Endothelial cell (in vitro differentiated cells): ENCODE results near the gene KCTD20. TPM values are rescaled to one million over a fixed set of nuclear protein-coding genes. Genes with fewer than 3 reads are reported as not detected.
A peak's percentile ranks its signal among the peaks of the same experiment; 100 is the strongest.

Source experiments
- DNase-seq: peaks from one replicate; pipeline ENCODE4 v3.0.0; 2021; ENCODE audit warnings: low spot score
- H3K27ac Mint-ChIP-seq: one replicate; pipeline ENCODE4 v1.8.0; 2021; ENCODE audit warnings: mixed read lengths, inconsistent platforms; ENCODE audit not compliant: unreplicated experiment
- H3K27me3 Mint-ChIP-seq: one replicate; pipeline ENCODE4 v1.8.0; 2021; ENCODE audit warnings: mild to moderate bottlenecking, moderate library complexity, mixed read lengths, inconsistent platforms; ENCODE audit not compliant: unreplicated experiment
- H3K36me3 Mint-ChIP-seq: one replicate; pipeline ENCODE4 v1.8.0; 2021; ENCODE audit warnings: mild to moderate bottlenecking, low read depth, mixed read lengths, inconsistent platforms; ENCODE audit not compliant: unreplicated experiment
- H3K4me1 Mint-ChIP-seq: one replicate; pipeline ENCODE4 v1.8.0; 2021; ENCODE audit warnings: mild to moderate bottlenecking, mixed read lengths, inconsistent platforms; ENCODE audit not compliant: unreplicated experiment
- H3K4me3 Mint-ChIP-seq: one replicate; pipeline ENCODE4 v1.8.0; 2021; ENCODE audit warnings: mild to moderate bottlenecking, mixed read lengths, inconsistent platforms; ENCODE audit not compliant: unreplicated experiment
- H3K9me3 Mint-ChIP-seq: one replicate; pipeline ENCODE4 v1.8.0; 2021; ENCODE audit warnings: mixed read lengths, inconsistent platforms; ENCODE audit not compliant: unreplicated experiment
- total RNA-seq: library from RNA; stranded (reverse); fragmentation: NEBNext Ultra II Directional; extraction: Animal tissue kit (Norgen Biotek cat#: 25700); gene quantifications from one replicate; pipeline ENCODE4 v1.2.1, GENCODE V29; 2021; ENCODE audit not compliant: unreplicated experiment
- TF ChIP-seq, protein P1 (sequence below): fragments of 200-600 bp; sonication (generic); IDR thresholded peaks from one replicate; pipeline ENCODE4 v1.5.0; 2021; ENCODE audit warnings: antibody characterized with exemption; ENCODE audit not compliant: unreplicated experiment

Gene KCTD20
- total RNA-seq, 1 donor from 2014 or later = 43.0 TPM

DNA sequence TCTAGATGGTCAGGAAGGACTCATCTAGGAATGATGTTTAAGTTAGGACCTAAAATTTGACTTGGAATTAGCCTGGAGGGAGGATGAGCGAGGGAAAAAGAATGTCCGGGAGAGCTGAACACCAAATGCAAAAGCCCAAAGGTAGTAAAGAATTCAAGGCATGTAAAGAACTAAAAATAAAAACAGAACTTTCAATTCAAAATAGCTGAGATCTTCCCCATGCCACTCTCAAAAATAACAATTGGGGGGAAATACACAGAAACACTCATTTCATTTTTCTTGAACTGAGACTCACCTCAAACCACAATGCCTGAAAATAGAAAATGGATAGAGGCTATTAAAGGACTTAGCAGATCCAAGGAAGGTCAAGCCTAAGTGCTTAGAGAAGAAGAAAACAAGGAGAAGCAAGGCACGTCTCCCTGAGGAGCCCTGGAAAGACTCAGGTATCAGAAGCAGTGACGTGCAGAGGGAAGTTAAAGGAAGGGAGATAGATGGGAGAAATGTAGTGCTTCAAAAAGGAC, 10.6 kb upstream of the KCTD20 start:
- H3K4me3 Mint-ChIP-seq = no peak overlapping the region

GRCh38 chr6:36436466-36436865, 6.3 kb upstream of the KCTD20 start:
- Mint-ChIP-seq H3K27me3 (no peaks in the 10 kb centered on the region), H3K4me3 (no peak overlapping the region), H3K27ac (no peak overlapping the region), H3K36me3 (no peaks in the 10 kb centered on the region), H3K4me1 (peaks cover 4% of the 10 kb centered on the region), H3K9me3 (no peaks in the 10 kb centered on the region)
- DNase-seq = no peak
- TF ChIP-seq, protein P1, sequence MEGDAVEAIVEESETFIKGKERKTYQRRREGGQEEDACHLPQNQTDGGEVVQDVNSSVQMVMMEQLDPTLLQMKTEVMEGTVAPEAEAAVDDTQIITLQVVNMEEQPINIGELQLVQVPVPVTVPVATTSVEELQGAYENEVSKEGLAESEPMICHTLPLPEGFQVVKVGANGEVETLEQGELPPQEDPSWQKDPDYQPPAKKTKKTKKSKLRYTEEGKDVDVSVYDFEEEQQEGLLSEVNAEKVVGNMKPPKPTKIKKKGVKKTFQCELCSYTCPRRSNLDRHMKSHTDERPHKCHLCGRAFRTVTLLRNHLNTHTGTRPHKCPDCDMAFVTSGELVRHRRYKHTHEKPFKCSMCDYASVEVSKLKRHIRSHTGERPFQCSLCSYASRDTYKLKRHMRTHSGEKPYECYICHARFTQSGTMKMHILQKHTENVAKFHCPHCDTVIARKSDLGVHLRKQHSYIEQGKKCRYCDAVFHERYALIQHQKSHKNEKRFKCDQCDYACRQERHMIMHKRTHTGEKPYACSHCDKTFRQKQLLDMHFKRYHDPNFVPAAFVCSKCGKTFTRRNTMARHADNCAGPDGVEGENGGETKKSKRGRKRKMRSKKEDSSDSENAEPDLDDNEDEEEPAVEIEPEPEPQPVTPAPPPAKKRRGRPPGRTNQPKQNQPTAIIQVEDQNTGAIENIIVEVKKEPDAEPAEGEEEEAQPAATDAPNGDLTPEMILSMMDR = no peak

More for the DNA sequence above, 10.6 kb upstream of the KCTD20 start:
- DNase-seq = no peak
- H3K4me1 Mint-ChIP-seq = no peaks in the 10 kb centered on the region
- no peaks in the 10 kb centered on the region for H3K36me3 Mint-ChIP-seq
- H3K9me3 Mint-ChIP-seq = no peaks in the 10 kb centered on the region
- TF ChIP-seq, protein P1 = no peak
- no peak overlapping the region for H3K27ac Mint-ChIP-seq
- no peaks in the 10 kb centered on the region for H3K27me3 Mint-ChIP-seq

GRCh38 chr6:36441307-36441894, 1.4 kb upstream of the KCTD20 start:
- no peaks in the 10 kb centered on the region for H3K9me3 Mint-ChIP-seq
- no peaks in the 10 kb centered on the region for H3K36me3 Mint-ChIP-seq
- H3K27me3 Mint-ChIP-seq = peaks cover 4% of the 10 kb centered on the region
- peak overlapping the region; percentile 63 for H3K4me3 Mint-ChIP-seq
- TF ChIP-seq, protein P1 = no peak
- peaks cover 29% of the 10 kb centered on the region for H3K4me1 Mint-ChIP-seq
- peak overlapping the region; percentile 93 for H3K27ac Mint-ChIP-seq
- peak; percentile 73 for DNase-seq

DNA sequence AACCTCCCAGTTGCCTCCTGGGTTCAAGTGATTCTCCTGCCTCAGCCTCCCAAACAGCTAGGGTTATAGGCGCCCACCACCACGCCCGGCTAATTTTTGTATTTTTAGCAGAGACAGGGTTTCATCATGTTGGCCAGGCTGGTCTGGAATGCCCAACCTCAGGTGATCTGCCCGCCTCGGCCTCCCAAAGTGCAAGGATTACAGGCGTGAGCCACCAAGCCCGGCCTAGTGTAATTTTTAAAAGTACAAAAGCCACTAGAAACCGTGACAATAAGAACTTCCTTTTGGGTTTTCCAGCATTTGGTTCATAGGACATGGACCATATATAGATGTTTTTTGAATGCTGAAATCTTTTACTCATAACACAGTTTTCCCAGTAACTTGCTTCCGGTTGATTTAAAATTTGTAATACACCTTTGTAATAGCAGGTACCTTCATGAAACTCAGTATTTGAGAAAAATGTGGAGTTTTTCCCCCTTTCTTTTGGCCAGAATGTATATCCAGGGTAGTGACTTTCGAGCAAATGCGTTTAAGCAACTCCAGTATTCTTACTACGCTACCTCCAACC, 613 bp upstream of the KCTD20 start:
- H3K4me1 Mint-ChIP-seq = peaks cover 29% of the 10 kb centered on the region
- no peak for DNase-seq
- TF ChIP-seq, protein P1 = no peak
- no peaks in the 10 kb centered on the region for H3K9me3 Mint-ChIP-seq
- peaks cover 4% of the 10 kb centered on the region for H3K27me3 Mint-ChIP-seq
- H3K36me3 Mint-ChIP-seq = no peaks in the 10 kb centered on the region
- peak overlapping the region; percentile 91 for H3K27ac Mint-ChIP-seq
- H3K4me3 Mint-ChIP-seq = peak overlapping the region; percentile 87
